Adipocyte (in vitro differentiated cells): ENCODE measurements around the gene MOCOS.

Experiments
- DNase-seq: peaks from one replicate; pipeline ENCODE4 v3.0.0-alpha.2; 2015; ENCODE audit warnings: low read depth
- H3K27me3 ChIP-seq: replicated peaks from 2 replicates; pipeline ENCODE4 v1.7.0; 2013; ENCODE audit warnings: mild to moderate bottlenecking, low read length, moderate library complexity; ENCODE audit not compliant: control insufficient read depth, insufficient read depth
- H3K36me3 ChIP-seq: 2 replicates; pipeline ENCODE4 v1.7.0; 2013; ENCODE audit warnings: low read length, mild to moderate bottlenecking, moderate library complexity; ENCODE audit not compliant: control insufficient read depth, insufficient read depth, severe bottlenecking
- H3K4me1 ChIP-seq: 2 replicates; pipeline ENCODE4 v1.7.0; 2013; ENCODE audit warnings: mild to moderate bottlenecking, low read length, moderate library complexity; ENCODE audit not compliant: control insufficient read depth, insufficient read depth
- H3K4me3 ChIP-seq: 2 replicates; pipeline ENCODE4 v1.7.0; 2013; ENCODE audit warnings: mild to moderate bottlenecking, low read length, moderate library complexity
- H3K9ac ChIP-seq: 2 replicates; pipeline ENCODE4 v1.7.0; 2013; ENCODE audit warnings: mild to moderate bottlenecking, low read length, moderate library complexity
- H3K9me3 ChIP-seq: 2 replicates; pipeline ENCODE4 v1.7.0; 2013; ENCODE audit warnings: mild to moderate bottlenecking, low read length, moderate library complexity; ENCODE audit not compliant: control insufficient read depth

Gene MOCOS

DNA sequence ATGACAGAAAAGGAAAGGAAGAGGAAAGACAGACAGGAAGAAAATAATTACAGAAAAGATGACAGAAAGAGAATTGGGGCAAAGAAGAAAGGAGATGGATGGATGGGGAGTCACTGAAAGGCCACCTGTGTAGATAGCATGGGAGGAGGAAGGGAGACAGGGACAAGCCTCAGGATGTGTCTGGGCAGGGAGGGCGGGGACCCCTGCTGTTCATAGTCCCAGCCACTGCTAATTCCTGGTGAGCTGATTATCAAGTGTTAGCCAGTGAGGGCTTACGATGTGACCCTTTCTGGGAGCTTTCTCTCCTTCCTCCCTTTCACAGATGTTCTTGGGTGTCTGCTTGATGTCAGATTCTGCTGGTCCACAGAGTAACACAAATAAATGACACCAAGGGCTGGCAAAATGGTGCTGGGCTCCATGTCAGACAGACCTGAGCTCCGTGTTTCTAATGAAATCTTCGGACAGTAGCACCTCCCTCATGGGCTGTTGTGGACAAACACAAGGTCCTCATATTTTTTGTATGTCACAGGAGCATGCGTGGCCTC, 123.8 kb downstream of the MOCOS start:
- no peaks in the 10 kb centered on the region for H3K27me3 ChIP-seq
- H3K4me1 ChIP-seq = peaks cover 51% of the 10 kb centered on the region
- no peak for DNase-seq
- H3K36me3 ChIP-seq = no peaks in the 10 kb centered on the region
- no peak overlapping the region for H3K9ac ChIP-seq
- no peaks in the 10 kb centered on the region for H3K9me3 ChIP-seq
- no peak overlapping the region for H3K4me3 ChIP-seq

DNA sequence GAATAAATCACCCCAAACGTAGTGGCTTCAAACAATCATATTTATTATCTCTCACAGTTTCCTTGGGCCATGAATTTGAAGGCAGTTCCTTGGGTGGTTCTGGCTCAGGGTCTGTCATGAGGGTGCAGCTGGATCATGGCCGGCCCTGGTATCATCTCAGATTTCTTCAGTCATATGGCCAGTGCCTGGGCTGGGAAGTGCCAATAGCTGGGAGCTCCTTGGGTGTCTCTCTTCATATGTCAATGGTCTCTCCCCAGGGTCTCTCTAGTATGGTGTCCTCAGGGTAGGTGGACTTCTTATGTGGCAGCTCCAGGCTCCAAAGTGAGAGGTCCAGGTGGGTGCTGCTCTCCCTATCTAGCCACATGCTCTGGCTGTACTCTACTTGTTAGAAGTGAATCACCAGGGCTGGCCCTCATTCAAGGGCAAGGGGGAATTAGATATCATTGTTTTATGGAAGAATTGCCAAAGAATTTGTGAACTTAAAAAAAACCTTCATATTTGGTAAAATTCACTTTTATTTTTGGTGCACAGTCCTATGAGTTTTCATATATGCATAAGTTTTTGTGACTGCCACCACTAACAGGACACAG, 125.6 kb downstream of the MOCOS start:
- Histone ChIP-seq H3K9ac (no peak overlapping the region), H3K9me3 (no peaks in the 10 kb centered on the region), H3K27me3 (no peaks in the 10 kb centered on the region), H3K36me3 (no peaks in the 10 kb centered on the region), H3K4me3 (no peak overlapping the region), H3K4me1 (peaks cover 54% of the 10 kb centered on the region)
- peak; percentile 25 for DNase-seq

DNA sequence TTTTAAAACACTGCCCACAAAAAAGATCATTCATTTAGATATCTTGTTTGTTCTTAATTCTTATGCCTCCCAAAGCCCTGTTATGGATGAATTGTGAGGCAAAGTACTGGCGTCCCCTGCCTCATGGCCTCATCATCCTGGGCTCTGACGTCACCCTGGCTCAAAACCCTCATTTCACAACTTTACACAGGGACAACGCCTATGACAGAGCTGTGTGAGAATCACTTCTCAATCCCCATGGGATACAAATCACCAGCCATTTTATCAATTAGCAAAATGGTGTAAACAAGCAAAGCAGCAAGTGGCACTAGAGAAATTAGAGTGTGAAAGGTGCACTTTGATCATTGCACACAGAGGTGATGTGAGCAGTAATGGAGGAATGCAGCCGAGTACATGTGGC, 126.8 kb downstream of the MOCOS start:
- DNase-seq = peak; percentile 52
- peaks cover 5% of the 10 kb centered on the region for H3K9me3 ChIP-seq
- peak overlapping the region; percentile 5 for H3K9ac ChIP-seq
- H3K27me3 ChIP-seq = no peaks in the 10 kb centered on the region
- no peaks in the 10 kb centered on the region for H3K36me3 ChIP-seq
- H3K4me1 ChIP-seq = peaks cover 49% of the 10 kb centered on the region
- H3K4me3 ChIP-seq = peak overlapping the region; percentile 19

DNA sequence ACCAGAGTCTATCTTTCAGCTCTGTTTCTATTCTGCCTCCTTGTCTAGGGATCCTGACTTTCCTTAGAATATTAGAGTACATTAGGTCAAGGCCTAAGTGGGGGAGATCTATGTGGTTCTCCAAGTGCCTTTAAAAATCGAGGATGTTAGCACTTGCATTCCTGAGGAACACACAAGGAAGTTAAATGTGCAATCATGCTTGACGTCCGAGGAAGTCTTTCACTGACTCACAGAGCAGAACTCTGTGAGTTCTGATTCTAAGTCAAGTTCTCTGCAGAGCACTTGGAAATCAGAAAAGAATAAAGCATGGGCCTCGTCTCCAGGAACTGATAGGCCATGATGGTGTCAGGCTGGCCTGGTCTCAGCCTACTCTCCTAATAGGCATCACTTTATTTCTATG, 127.5 kb downstream of the MOCOS start:
- peaks cover 42% of the 10 kb centered on the region for H3K4me1 ChIP-seq
- peak overlapping the region; percentile 19 for H3K4me3 ChIP-seq
- no peaks in the 10 kb centered on the region for H3K27me3 ChIP-seq
- peak overlapping the region; percentile 40 for H3K9ac ChIP-seq
- H3K36me3 ChIP-seq = no peaks in the 10 kb centered on the region
- peaks cover 8% of the 10 kb centered on the region for H3K9me3 ChIP-seq
- DNase-seq = peak; percentile 82

DNA sequence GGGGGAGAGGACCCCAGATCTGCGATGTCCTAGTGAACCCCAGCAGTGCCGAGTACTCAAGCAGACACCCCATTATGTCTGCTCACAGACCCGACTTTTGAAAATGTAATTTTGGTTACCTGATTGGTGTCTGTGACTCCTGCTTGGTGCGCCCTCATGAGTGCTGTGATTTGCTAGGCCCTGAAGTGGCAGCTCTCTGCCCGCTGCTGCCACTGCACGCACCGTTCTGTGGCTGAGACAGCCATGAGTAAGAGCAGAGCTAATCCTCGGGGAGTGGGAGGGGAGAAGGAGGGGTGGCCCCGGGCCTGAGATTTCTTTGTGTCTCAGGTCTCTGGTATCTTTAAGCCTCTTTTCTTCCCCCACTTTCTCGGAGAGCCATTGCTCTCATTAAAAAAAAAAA, 128.4 kb downstream of the MOCOS start:
- Histone ChIP-seq H3K36me3 (no peaks in the 10 kb centered on the region), H3K4me3 (no peak overlapping the region), H3K27me3 (no peaks in the 10 kb centered on the region), H3K4me1 (peaks cover 36% of the 10 kb centered on the region), H3K9me3 (peaks cover 8% of the 10 kb centered on the region), H3K9ac (peak overlapping the region; percentile 40)
- DNase-seq = peak; percentile 82

DNA sequence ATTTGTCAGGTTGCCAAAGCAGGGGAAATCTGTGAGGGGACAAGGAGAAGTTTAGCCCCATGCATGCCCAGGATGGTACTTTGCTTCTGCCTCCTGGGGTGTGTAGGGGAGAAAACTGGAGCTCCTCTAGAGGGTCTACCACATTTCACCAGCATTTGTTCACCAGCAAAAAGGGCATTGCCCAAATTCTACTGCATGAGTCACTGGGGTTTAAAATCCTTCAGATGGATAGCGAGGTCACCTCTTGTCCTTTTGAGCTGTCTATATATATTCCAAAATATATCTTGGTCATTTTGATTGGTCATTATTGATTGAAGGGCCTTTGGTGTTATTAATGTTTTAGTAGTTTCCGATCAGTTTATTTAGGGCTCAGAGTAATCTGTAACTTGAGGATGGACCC, 128.9 kb downstream of the MOCOS start:
- DNase-seq = peak; percentile 42
- Histone ChIP-seq H3K9ac (peak overlapping the region; percentile 51), H3K4me1 (peaks cover 36% of the 10 kb centered on the region), H3K9me3 (peaks cover 8% of the 10 kb centered on the region), H3K27me3 (no peaks in the 10 kb centered on the region), H3K4me3 (no peak overlapping the region), H3K36me3 (no peaks in the 10 kb centered on the region)
